HFFc6 (cell line): ENCODE measurements around the gene RNF213. TPM values are rescaled to one million over a fixed set of nuclear protein-coding genes. Genes with fewer than 3 reads are reported as not detected.
"Not testable (repeated sequence)": the region's sequence is repeated elsewhere in the genome, so short reads cannot be mapped to it uniquely, and the experiment has no call there.

Experiments
- DNase-seq: peaks from one replicate; pipeline ENCODE4 v3.0.0-alpha.2; 2018
- H3K27ac Mint-ChIP-seq: 2 replicates; pipeline ENCODE4 v1.8.0; 2020; ENCODE audit warnings: mild to moderate bottlenecking, mixed read lengths
- H3K27me3 Mint-ChIP-seq: 2 replicates; pipeline ENCODE4 v1.8.0; 2021; ENCODE audit warnings: mild to moderate bottlenecking, moderate library complexity, mixed read lengths; ENCODE audit not compliant: insufficient read depth
- H3K36me3 Mint-ChIP-seq: 2 replicates; pipeline ENCODE4 v1.8.0; 2021; ENCODE audit warnings: low read depth, mixed read lengths
- H3K4me1 Mint-ChIP-seq: 2 replicates; pipeline ENCODE4 v1.8.0; 2020; ENCODE audit warnings: low read depth, mixed read lengths
- H3K4me3 Mint-ChIP-seq: 2 replicates; pipeline ENCODE4 v1.8.0; 2020; ENCODE audit warnings: mild to moderate bottlenecking, moderate library complexity, mixed read lengths
- H3K9me3 Mint-ChIP-seq: 2 replicates; pipeline ENCODE4 v1.8.0; 2020; ENCODE audit warnings: mild to moderate bottlenecking, mixed read lengths
- CTCF ChIP-seq: fragments of 200-600 bp; sonication (generic); IDR thresholded peaks from 2 replicates; pipeline ENCODE4 v1.5.0; 2021; ENCODE audit warnings: antibody characterized with exemption, mild to moderate bottlenecking
- total RNA-seq, 6 experiments: library from RNA; stranded (reverse); fragmentation: NEBNext Ultra II Directional; extraction: Animal tissue kit (Norgen Biotek cat#: 25700); gene quantifications; 2 replicates in 1 of 6; 3 replicates in 5 of 6; pipeline ENCODE4 v1.2.3, GENCODE V29; 2021

Gene RNF213
- total RNA-seq, 6 experiments from 2014 or later: 42.0 to 51.6 (median 48.3) TPM

GRCh38 chr17:80396157-80397033 is 135.7 kb downstream of the RNF213 start:
- Mint-ChIP-seq H3K27ac (no peak overlapping the region), H3K4me3 (no peak overlapping the region), H3K4me1 (peaks cover 10% of the 10 kb centered on the region), H3K9me3 (no peaks in the 10 kb centered on the region), H3K27me3 (peaks cover 4% of the 10 kb centered on the region), H3K36me3 (peaks cover 7% of the 10 kb centered on the region; the same call in 1 of the 2 replicates)
- no peak for DNase-seq
- TF ChIP-seq CTCF: no peak

DNA sequence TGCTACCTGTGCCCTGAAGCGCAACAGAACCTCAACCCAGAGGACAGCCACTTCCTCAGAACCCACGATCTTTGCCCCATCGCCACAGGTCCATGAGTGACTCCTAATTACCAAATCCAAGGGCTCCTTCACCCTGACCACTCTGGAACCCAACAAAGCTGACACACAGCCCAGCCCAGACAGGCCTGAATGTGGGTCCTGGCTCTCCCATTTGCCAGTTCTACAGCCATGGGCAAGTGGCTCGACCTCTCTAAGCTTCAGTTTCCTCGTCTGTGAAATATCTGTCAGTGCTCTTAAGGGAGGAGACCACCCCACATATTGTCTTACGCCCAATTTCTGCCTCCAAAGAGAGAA is 136.4 kb downstream of the RNF213 start:
- no peaks in the 10 kb centered on the region for H3K9me3 Mint-ChIP-seq
- no peak overlapping the region for H3K27ac Mint-ChIP-seq
- TF ChIP-seq CTCF: no peak
- H3K27me3 Mint-ChIP-seq: peaks cover 5% of the 10 kb centered on the region
- H3K36me3 Mint-ChIP-seq: 0 out of 2 replicates have a peak, but pooled peaks cover 4% of the 10 kb centered on the region
- H3K4me1 Mint-ChIP-seq: peaks cover 10% of the 10 kb centered on the region
- H3K4me3 Mint-ChIP-seq: no peak overlapping the region
- DNase-seq: no peak

DNA sequence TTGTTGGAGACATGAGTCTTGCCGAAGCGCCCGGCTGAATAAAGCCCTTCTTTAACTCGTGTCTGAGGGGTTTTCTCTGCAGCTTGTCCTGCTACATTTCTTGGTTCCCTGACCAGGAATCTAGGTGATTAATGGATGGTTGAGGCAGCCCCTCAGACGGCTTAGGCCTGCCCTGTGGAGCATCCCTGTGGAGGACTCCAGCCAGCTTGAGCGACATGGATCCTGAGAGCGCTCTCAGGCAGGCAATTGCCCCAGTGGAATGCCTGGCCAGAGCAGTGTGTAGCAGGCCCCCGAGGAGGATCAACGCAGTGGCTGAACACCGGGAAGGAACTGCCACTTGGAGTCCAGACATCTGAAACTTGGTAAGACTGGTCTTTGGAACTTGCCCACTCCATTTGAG is 137.0 kb downstream of the RNF213 start:
- Mint-ChIP-seq H3K36me3 (0 out of 2 replicates have a peak, but pooled peaks cover 4% of the 10 kb centered on the region), H3K4me1 (peaks cover 10% of the 10 kb centered on the region), H3K4me3 (no peak overlapping the region), H3K9me3 (no peaks in the 10 kb centered on the region), H3K27ac (no peak overlapping the region), H3K27me3 (peaks cover 5% of the 10 kb centered on the region)
- TF ChIP-seq CTCF: no peak
- no peak for DNase-seq

- H3K27ac Mint-ChIP-seq, H3K4me3 Mint-ChIP-seq, H3K4me1 Mint-ChIP-seq, H3K9me3 Mint-ChIP-seq, H3K36me3 Mint-ChIP-seq, DNase-seq, H3K27me3 Mint-ChIP-seq: not testable (repeated sequence)
Measured at GRCh38 chr17:80401086-80401485, 140.4 kb downstream of the RNF213 start.

GRCh38 chr17:80402102-80402501 is 141.4 kb downstream of the RNF213 start:
- H3K27ac Mint-ChIP-seq, H3K4me3 Mint-ChIP-seq, H3K9me3 Mint-ChIP-seq, H3K36me3 Mint-ChIP-seq, H3K27me3 Mint-ChIP-seq, H3K4me1 Mint-ChIP-seq, DNase-seq: not testable (repeated sequence)

- Mint-ChIP-seq H3K4me3 (no peak overlapping the region), H3K9me3 (no peaks in the 10 kb centered on the region), H3K4me1 (no peaks in the 10 kb centered on the region), H3K27ac (no peak overlapping the region), H3K27me3 (peaks cover 5% of the 10 kb centered on the region), H3K36me3 (no peaks in the 10 kb centered on the region)
- no peak for TF ChIP-seq CTCF
- DNase-seq: no peak
Measured at GRCh38 chr17:80402959-80403358, 142.3 kb downstream of the RNF213 start.
